Suppressor macrophage treated with lipopolysaccharide for 4 hours (primary cell): ENCODE data around the gene HAUS5.
"Not testable (repeated sequence)": the region's sequence is repeated elsewhere in the genome, so short reads cannot be mapped to it uniquely, and the experiment has no call there.

ENCODE experiments used
- DNase-seq: peaks from one replicate; pipeline ENCODE4 v3.0.0-alpha.2; 2020

Gene HAUS5

GRCh38 chr19:35644206-35644986 is 31.9 kb downstream of the HAUS5 start:
- peak; percentile 94 for DNase-seq

GRCh38 chr19:35644987-35645679 is 32.6 kb downstream of the HAUS5 start:
- peak; percentile 74 for DNase-seq

- DNase-seq, result no peak
Observed at GRCh38 chr19:35645680-35646511, 33.4 kb downstream of the HAUS5 start.

GRCh38 chr19:35648017-35648961 is 35.8 kb downstream of the HAUS5 start, which contains the start of gene COX6B1:
TSS of gene COX6B1 (plus strand) at chr19:35648323. CDS start at chr19:35651244, 2,921 bp downstream.
- DNase-seq, result peak; percentile 97

GRCh38 chr19:35650581-35650980 is 38.0 kb downstream of the HAUS5 start:
- no peak for DNase-seq

GRCh38 chr19:35654828-35655227 is 42.3 kb downstream of the HAUS5 start:
- not testable (repeated sequence) for DNase-seq

- DNase-seq, result no peak
Observed at GRCh38 chr19:35655600-35655999, 43.1 kb downstream of the HAUS5 start.

GRCh38 chr19:35656700-35657099 is 44.2 kb downstream of the HAUS5 start:
- DNase-seq, result no peak

- DNase-seq, result no peak
Observed at GRCh38 chr19:35657904-35658700, 45.6 kb downstream of the HAUS5 start.

GRCh38 chr19:35661995-35662340 is 49.4 kb downstream of the HAUS5 start:
- no peak for DNase-seq

GRCh38 chr19:35663981-35664380 is 51.4 kb downstream of the HAUS5 start:
- no peak for DNase-seq

- DNase-seq, result no peak
Observed at GRCh38 chr19:35665157-35665556, 52.6 kb downstream of the HAUS5 start.

GRCh38 chr19:35665604-35666003 is 53.1 kb downstream of the HAUS5 start:
- no peak for DNase-seq

- no peak for DNase-seq
Observed at GRCh38 chr19:35666251-35666913, 53.8 kb downstream of the HAUS5 start, which contains the start of gene UPK1A. TSS of gene UPK1A (plus strand) at chr19:35666517. CDS start at chr19:35666813, 296 bp downstream.

- DNase-seq, result no peak
Observed at GRCh38 chr19:35669566-35669965, 57.0 kb downstream of the HAUS5 start.

- DNase-seq, result no peak
Observed at GRCh38 chr19:35669974-35670373, 57.4 kb downstream of the HAUS5 start.

GRCh38 chr19:35670686-35671085 is 58.2 kb downstream of the HAUS5 start:
- no peak for DNase-seq

GRCh38 chr19:35671818-35672217 is 59.3 kb downstream of the HAUS5 start:
- DNase-seq, result no peak

- DNase-seq, result peak; percentile 52
Observed at GRCh38 chr19:35673121-35673804, 60.7 kb downstream of the HAUS5 start.
